ENCODE results near the gene CD300LF.

The CD300LF gene

DNA sequence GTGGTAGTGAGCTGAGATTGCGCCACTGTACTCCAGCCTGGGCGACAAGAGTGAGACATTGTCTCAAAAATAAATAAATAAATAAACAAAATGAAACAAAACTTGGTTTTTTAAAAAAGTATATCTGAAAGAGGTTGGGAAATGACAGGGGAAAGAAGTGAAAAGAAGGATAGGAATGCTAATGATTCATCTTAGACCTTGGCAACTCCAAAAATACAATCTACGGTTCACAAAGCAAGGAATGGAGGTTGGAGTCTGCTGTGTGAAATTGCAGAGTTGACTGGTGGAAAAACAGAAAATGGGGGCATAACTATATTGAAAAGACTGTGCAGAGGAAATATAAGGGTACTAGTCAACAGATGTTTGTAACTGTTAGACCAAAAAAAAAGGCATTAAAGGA lies 49.2 kb downstream of the CD300LF start:
- Histone ChIP-seq H3K4me1 (ENCODE audit: control insufficient read depth, insufficient read depth, low read length, poor library complexity, severe bottlenecking) (no peaks in the 10 kb centered on the region), H3K9me3 (ENCODE audit: control insufficient read depth, low read length) (no peaks in the 10 kb centered on the region), H3K27ac (ENCODE audit: low read depth, low read length, severe bottlenecking) (no peak overlapping the region), H3K4me3 (ENCODE audit: extremely low read depth, insufficient read depth, low read length, poor library complexity, severe bottlenecking) (no peak overlapping the region), H3K36me3 (ENCODE audit: control insufficient read depth, insufficient read depth, low read length) (no peaks in the 10 kb centered on the region)
- WGBS, 2 experiments (ENCODE audit: insufficient coverage in 2 of 2), result no CpG with 5 or more reads among the region's 3 CpGs

DNA sequence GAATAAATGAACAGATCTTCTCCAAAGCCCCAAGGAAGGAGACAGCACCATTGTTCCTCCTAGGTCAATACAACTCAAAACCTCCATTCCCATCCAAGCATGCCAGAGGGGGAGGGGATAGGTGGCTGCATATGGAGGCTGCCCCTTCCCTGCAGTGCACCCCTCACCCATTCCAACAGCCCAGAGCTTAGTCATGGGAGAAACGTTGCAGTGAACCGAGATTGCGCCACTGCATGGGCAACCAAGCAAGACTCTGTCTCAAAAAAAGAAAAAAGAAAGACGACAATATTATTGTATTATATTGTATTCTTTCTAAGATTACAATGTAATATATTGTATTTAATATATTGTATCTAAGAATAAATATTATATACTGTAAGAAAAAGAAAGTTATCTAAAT lies 52.8 kb downstream of the CD300LF start:
- no peak overlapping the region for H3K27ac ChIP-seq (ENCODE audit: low read depth, low read length, severe bottlenecking)
- no peaks in the 10 kb centered on the region for H3K36me3 ChIP-seq (ENCODE audit: control insufficient read depth, insufficient read depth, low read length)
- no CpG with 5 or more reads among the region's 4 CpGs for WGBS, 2 experiments (ENCODE audit: insufficient coverage in 2 of 2)
- no peaks in the 10 kb centered on the region for H3K9me3 ChIP-seq (ENCODE audit: control insufficient read depth, low read length)
- H3K4me1 ChIP-seq (ENCODE audit: control insufficient read depth, insufficient read depth, low read length, poor library complexity, severe bottlenecking), result no peaks in the 10 kb centered on the region
- H3K4me3 ChIP-seq (ENCODE audit: extremely low read depth, insufficient read depth, low read length, poor library complexity, severe bottlenecking), result no peak overlapping the region

GRCh38 chr17:74658620-74659019 lies 54.1 kb downstream of the CD300LF start:
- no peak overlapping the region for H3K4me3 ChIP-seq (ENCODE audit: extremely low read depth, insufficient read depth, low read length, poor library complexity, severe bottlenecking)
- H3K27ac ChIP-seq (ENCODE audit: low read depth, low read length, severe bottlenecking), result no peak overlapping the region
- 84% methylated on average over 4 to 5 of the region's 6 CpGs for WGBS, 2 experiments (ENCODE audit: insufficient coverage in 2 of 2)

GRCh38 chr17:74654742-74655141 lies 58.0 kb downstream of the CD300LF start:
- Histone ChIP-seq H3K27ac (ENCODE audit: low read depth, low read length, severe bottlenecking) (no peak overlapping the region), H3K4me1 (ENCODE audit: control insufficient read depth, insufficient read depth, low read length, poor library complexity, severe bottlenecking) (no peaks in the 10 kb centered on the region), H3K4me3 (ENCODE audit: extremely low read depth, insufficient read depth, low read length, poor library complexity, severe bottlenecking) (no peak overlapping the region), H3K36me3 (ENCODE audit: control insufficient read depth, insufficient read depth, low read length) (no peaks in the 10 kb centered on the region), H3K9me3 (ENCODE audit: control insufficient read depth, low read length) (no peaks in the 10 kb centered on the region)
- WGBS, 2 experiments (ENCODE audit: insufficient coverage in 2 of 2), result 45 to 70% methylated on average over 3 of the region's 5 CpGs

More at GRCh38 chr17:74658620-74659019, 54.1 kb downstream of the CD300LF start:
- Histone ChIP-seq H3K36me3 (ENCODE audit: control insufficient read depth, insufficient read depth, low read length) (no peaks in the 10 kb centered on the region), H3K9me3 (ENCODE audit: control insufficient read depth, low read length) (no peaks in the 10 kb centered on the region), H3K4me1 (ENCODE audit: control insufficient read depth, insufficient read depth, low read length, poor library complexity, severe bottlenecking) (no peaks in the 10 kb centered on the region)

GRCh38 chr17:74652020-74652419 lies 60.7 kb downstream of the CD300LF start:
- Histone ChIP-seq H3K4me1 (ENCODE audit: control insufficient read depth, insufficient read depth, low read length, poor library complexity, severe bottlenecking) (no peaks in the 10 kb centered on the region), H3K27ac (ENCODE audit: low read depth, low read length, severe bottlenecking) (no peak overlapping the region), H3K36me3 (ENCODE audit: control insufficient read depth, insufficient read depth, low read length) (no peaks in the 10 kb centered on the region), H3K4me3 (ENCODE audit: extremely low read depth, insufficient read depth, low read length, poor library complexity, severe bottlenecking) (no peak overlapping the region), H3K9me3 (ENCODE audit: control insufficient read depth, low read length) (no peaks in the 10 kb centered on the region)
- WGBS, 2 experiments (ENCODE audit: insufficient coverage in 2 of 2), result 82 to 90% methylated on average over 2 to 3 of the region's 3 CpGs

DNA sequence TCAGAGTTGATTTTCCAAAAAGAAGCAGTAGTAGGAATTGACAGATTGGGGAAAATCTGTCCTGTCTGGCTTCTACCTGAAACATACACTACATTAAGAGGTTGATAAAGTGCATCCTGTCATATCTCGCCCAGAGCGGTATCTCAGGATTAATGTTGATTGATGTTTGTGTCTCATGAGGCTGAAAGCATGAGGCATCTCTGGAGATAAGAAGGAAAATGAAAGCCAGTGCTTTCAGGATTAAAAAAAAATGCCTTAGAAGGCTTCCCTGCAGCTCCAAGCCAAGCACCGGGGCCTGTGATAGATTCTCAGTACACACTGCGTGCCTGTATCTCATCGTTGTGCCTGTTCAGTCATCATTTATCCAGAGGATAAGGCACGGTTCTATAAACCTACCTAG lies 62.8 kb downstream of the CD300LF start:
- H3K27ac ChIP-seq (ENCODE audit: low read depth, low read length, severe bottlenecking), result peak overlapping the region; percentile 36
- H3K4me1 ChIP-seq (ENCODE audit: control insufficient read depth, insufficient read depth, low read length, poor library complexity, severe bottlenecking), result no peaks in the 10 kb centered on the region
- no peaks in the 10 kb centered on the region for H3K36me3 ChIP-seq (ENCODE audit: control insufficient read depth, insufficient read depth, low read length)
- 71 to 94% methylated on average over 5 to 6 of the region's 6 CpGs for WGBS, 2 experiments (ENCODE audit: insufficient coverage in 2 of 2)
- H3K4me3 ChIP-seq (ENCODE audit: extremely low read depth, insufficient read depth, low read length, poor library complexity, severe bottlenecking), result no peak overlapping the region
- no peaks in the 10 kb centered on the region for H3K9me3 ChIP-seq (ENCODE audit: control insufficient read depth, low read length)

DNA sequence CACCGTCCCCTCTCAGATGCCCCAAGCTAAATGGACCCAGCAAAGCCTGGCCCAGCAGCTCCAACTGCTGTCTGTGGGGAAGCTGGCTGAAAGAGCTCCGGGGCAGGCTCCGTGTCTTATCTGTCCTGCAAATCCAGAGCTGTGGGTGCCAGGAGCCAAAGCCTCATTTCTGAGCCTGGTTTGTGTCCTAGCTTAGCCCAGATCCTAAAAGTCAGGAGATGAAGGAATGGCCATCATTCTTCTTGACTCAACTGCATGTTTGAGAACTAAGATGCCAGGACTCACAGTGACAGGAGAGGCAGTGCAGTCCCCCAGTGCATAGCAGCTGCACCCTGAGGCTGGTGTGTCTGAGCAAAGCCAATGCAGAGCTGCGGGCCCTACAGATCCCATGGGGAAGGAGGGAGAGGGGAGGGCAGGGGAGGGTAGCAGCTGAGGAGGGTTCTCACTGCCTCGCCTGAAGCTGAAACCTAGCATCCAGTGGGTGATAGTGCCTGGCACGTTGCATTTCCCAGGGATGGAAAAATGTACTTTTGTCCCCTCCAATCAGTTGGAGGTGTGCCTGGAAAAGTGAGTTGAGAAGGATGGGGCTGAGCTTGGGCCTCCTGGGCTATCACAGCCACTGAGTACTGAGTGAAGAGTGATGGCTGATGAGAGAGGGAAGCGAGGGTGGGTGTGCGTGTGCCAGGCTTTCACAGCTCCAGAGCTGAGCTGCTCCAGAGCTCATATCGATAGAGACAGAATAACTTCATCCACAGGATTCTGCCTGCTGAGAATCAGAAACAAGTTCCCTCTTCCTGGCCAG lies 64.7 kb downstream of the CD300LF start:
- Histone ChIP-seq H3K4me1 (ENCODE audit: control insufficient read depth, insufficient read depth, low read length, poor library complexity, severe bottlenecking) (no peaks in the 10 kb centered on the region), H3K4me3 (ENCODE audit: extremely low read depth, insufficient read depth, low read length, poor library complexity, severe bottlenecking) (no peak overlapping the region), H3K9me3 (ENCODE audit: control insufficient read depth, low read length) (no peaks in the 10 kb centered on the region), H3K36me3 (ENCODE audit: control insufficient read depth, insufficient read depth, low read length) (no peaks in the 10 kb centered on the region), H3K27ac (ENCODE audit: low read depth, low read length, severe bottlenecking) (peak overlapping the region; percentile 92)
- WGBS, 2 experiments (ENCODE audit: insufficient coverage in 2 of 2), result 65 to 78% methylated on average over 5 to 7 of the region's 9 CpGs

- H3K4me3 ChIP-seq (ENCODE audit: extremely low read depth, insufficient read depth, low read length, poor library complexity, severe bottlenecking), result no peak overlapping the region
- H3K36me3 ChIP-seq (ENCODE audit: control insufficient read depth, insufficient read depth, low read length), result no peaks in the 10 kb centered on the region
- 61 to 87% methylated on average over 3 of the region's 3 CpGs for WGBS, 2 experiments (ENCODE audit: insufficient coverage in 2 of 2)
- H3K9me3 ChIP-seq (ENCODE audit: control insufficient read depth, low read length), result no peaks in the 10 kb centered on the region
- no peaks in the 10 kb centered on the region for H3K4me1 ChIP-seq (ENCODE audit: control insufficient read depth, insufficient read depth, low read length, poor library complexity, severe bottlenecking)
- no peak overlapping the region for H3K27ac ChIP-seq (ENCODE audit: low read depth, low read length, severe bottlenecking)
These were observed 66.5 kb downstream of the CD300LF start for GRCh38 chr17:74646231-74646630.

- H3K4me1 ChIP-seq (ENCODE audit: control insufficient read depth, insufficient read depth, low read length, poor library complexity, severe bottlenecking), result no peaks in the 10 kb centered on the region
These were observed 67.7 kb downstream of the CD300LF start for GRCh38 chr17:74645010-74645409.

GRCh38 chr17:74644419-74644818 lies 68.3 kb downstream of the CD300LF start:
- Histone ChIP-seq H3K4me1 (ENCODE audit: control insufficient read depth, insufficient read depth, low read length, poor library complexity, severe bottlenecking) (no peaks in the 10 kb centered on the region), H3K36me3 (ENCODE audit: control insufficient read depth, insufficient read depth, low read length) (no peaks in the 10 kb centered on the region), H3K27ac (ENCODE audit: low read depth, low read length, severe bottlenecking) (no peak overlapping the region), H3K9me3 (ENCODE audit: control insufficient read depth, low read length) (no peaks in the 10 kb centered on the region), H3K4me3 (ENCODE audit: extremely low read depth, insufficient read depth, low read length, poor library complexity, severe bottlenecking) (no peak overlapping the region)
- 83 to 87% methylated on average over 2 of the region's 2 CpGs for WGBS, 2 experiments (ENCODE audit: insufficient coverage in 2 of 2)

More at GRCh38 chr17:74645010-74645409, 67.7 kb downstream of the CD300LF start:
- H3K27ac ChIP-seq (ENCODE audit: low read depth, low read length, severe bottlenecking), result no peak overlapping the region
- no peaks in the 10 kb centered on the region for H3K36me3 ChIP-seq (ENCODE audit: control insufficient read depth, insufficient read depth, low read length)
- no peak overlapping the region for H3K4me3 ChIP-seq (ENCODE audit: extremely low read depth, insufficient read depth, low read length, poor library complexity, severe bottlenecking)
- WGBS, 2 experiments (ENCODE audit: insufficient coverage in 2 of 2), result 84% methylated on average over 2 of the region's 2 CpGs; no CpG with 5 or more reads in 1 of the 2 experiments
- no peaks in the 10 kb centered on the region for H3K9me3 ChIP-seq (ENCODE audit: control insufficient read depth, low read length)

Data from mesodermal cell (in vitro differentiated cells).